ENCODE data around the gene SNRPD3.

The SNRPD3 gene

DNA sequence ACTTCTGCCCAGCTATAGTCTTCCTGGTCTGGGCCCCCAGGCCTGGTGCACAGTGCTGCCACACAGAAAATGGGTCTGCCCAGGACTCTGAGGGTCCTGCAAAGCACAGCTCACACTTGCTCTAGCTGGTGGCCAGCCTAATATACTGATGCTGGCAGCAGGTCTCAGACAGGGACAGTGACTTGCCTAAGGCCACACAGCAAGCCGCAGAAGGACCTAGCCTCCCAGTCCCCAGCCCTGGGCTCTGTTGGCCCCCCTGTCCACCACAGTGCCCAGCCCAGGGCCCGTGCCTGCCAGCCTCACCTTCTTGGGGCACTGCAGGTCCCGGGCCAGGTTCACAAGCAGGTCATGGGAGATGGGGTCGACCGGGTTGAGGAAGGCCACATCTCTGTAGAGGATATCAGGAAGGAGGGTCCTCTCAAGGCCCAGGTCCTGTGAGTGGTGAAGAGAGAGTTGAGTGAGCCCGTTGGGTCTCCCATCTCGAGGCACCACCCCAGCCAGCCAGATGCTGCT lies 33.8 kb downstream of the SNRPD3 start:
- no peak for DNase-seq (ENCODE audit: low spot score)
- no peaks in the 10 kb centered on the region for H3K27me3 ChIP-seq (ENCODE audit: insufficient read depth, poor library complexity, severe bottlenecking)
- no peak overlapping the region for H3K4me3 ChIP-seq (ENCODE audit: severe bottlenecking)
- H3K4me1 ChIP-seq (ENCODE audit: insufficient read depth, poor library complexity, severe bottlenecking): peaks cover 4% of the 10 kb centered on the region
- no peaks in the 10 kb centered on the region for H3K36me3 ChIP-seq (ENCODE audit: low read depth)
- no peak for TF ChIP-seq CTCF (IDR thresholded peaks at IDR 0.05; ENCODE audit: poor library complexity, severe bottlenecking)
- no peak for ATAC-seq (ENCODE audit: low read depth)
- no peaks in the 10 kb centered on the region for H3K9me3 ChIP-seq (ENCODE audit: severe bottlenecking)
- H3K27ac ChIP-seq (ENCODE audit: poor library complexity, severe bottlenecking): no peak overlapping the region

- no peak for ATAC-seq (ENCODE audit: low read depth)
- no peaks in the 10 kb centered on the region for H3K27me3 ChIP-seq (ENCODE audit: insufficient read depth, poor library complexity, severe bottlenecking)
- DNase-seq (ENCODE audit: low spot score): no peak
- H3K36me3 ChIP-seq (ENCODE audit: low read depth): no peaks in the 10 kb centered on the region
- H3K9me3 ChIP-seq (ENCODE audit: severe bottlenecking): no peaks in the 10 kb centered on the region
- TF ChIP-seq CTCF (IDR thresholded peaks at IDR 0.05; ENCODE audit: poor library complexity, severe bottlenecking): no peak
- H3K4me3 ChIP-seq (ENCODE audit: severe bottlenecking): no peak overlapping the region
- no peak overlapping the region for H3K27ac ChIP-seq (ENCODE audit: poor library complexity, severe bottlenecking)
- peaks cover 4% of the 10 kb centered on the region for H3K4me1 ChIP-seq (ENCODE audit: insufficient read depth, poor library complexity, severe bottlenecking)
Measured at GRCh38 chr22:24590596-24591173, 34.9 kb downstream of the SNRPD3 start.

DNA sequence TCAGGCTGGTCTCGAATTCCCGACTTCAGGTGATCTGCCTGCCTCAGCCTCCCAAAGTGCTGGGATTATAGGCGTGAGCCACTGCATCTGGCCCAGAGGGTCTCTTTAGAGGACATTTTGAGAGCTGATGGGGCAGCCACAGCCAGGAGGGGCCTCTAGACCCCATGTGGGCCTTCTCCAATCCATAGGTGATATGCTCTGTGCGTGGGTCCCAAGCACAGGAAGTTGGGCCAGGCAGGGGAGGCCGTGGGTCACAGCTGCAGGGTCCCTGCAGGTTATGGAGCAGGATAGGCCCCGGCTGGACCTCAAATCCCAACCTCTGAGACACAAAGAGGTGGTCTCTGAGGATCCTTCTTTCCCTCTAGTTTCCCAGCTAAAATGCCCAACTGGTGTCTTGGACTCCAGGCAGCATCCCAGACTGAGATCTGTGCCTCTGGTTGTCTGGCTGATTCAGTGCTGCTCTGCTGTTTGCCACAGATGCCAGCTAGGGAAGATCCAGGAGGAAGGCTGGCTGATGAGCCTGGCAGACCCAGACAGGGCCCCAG lies 35.6 kb downstream of the SNRPD3 start:
- no peaks in the 10 kb centered on the region for H3K36me3 ChIP-seq (ENCODE audit: low read depth)
- H3K9me3 ChIP-seq (ENCODE audit: severe bottlenecking): no peaks in the 10 kb centered on the region
- H3K27ac ChIP-seq (ENCODE audit: poor library complexity, severe bottlenecking): no peak overlapping the region
- no peaks in the 10 kb centered on the region for H3K27me3 ChIP-seq (ENCODE audit: insufficient read depth, poor library complexity, severe bottlenecking)
- no peak for TF ChIP-seq CTCF (IDR thresholded peaks at IDR 0.05; ENCODE audit: poor library complexity, severe bottlenecking)
- no peak overlapping the region for H3K4me3 ChIP-seq (ENCODE audit: severe bottlenecking)
- no peak for DNase-seq (ENCODE audit: low spot score)
- peaks cover 4% of the 10 kb centered on the region for H3K4me1 ChIP-seq (ENCODE audit: insufficient read depth, poor library complexity, severe bottlenecking)
- no peak for ATAC-seq (ENCODE audit: low read depth)

GRCh38 chr22:24592058-24592850 lies 36.5 kb downstream of the SNRPD3 start:
- no peak for TF ChIP-seq CTCF (IDR thresholded peaks at IDR 0.05; ENCODE audit: poor library complexity, severe bottlenecking)
- Histone ChIP-seq H3K27me3 (ENCODE audit: insufficient read depth, poor library complexity, severe bottlenecking) (no peaks in the 10 kb centered on the region), H3K4me1 (ENCODE audit: insufficient read depth, poor library complexity, severe bottlenecking) (peaks cover 4% of the 10 kb centered on the region), H3K27ac (ENCODE audit: poor library complexity, severe bottlenecking) (peak overlapping the region; percentile 15), H3K36me3 (ENCODE audit: low read depth) (no peaks in the 10 kb centered on the region), H3K9me3 (ENCODE audit: severe bottlenecking) (no peaks in the 10 kb centered on the region), H3K4me3 (ENCODE audit: severe bottlenecking) (peak overlapping the region; percentile 69)
- DNase-seq (ENCODE audit: low spot score) (no peak), ATAC-seq (ENCODE audit: low read depth) (peak; percentile 2; the same call in 1 of the 3 replicates)
